ENCODE results near the gene KSR2.
"Not testable (repeated sequence)": the region's sequence is repeated elsewhere in the genome, so short reads cannot be mapped to it uniquely, and the experiment has no call there.

The KSR2 gene

DNA sequence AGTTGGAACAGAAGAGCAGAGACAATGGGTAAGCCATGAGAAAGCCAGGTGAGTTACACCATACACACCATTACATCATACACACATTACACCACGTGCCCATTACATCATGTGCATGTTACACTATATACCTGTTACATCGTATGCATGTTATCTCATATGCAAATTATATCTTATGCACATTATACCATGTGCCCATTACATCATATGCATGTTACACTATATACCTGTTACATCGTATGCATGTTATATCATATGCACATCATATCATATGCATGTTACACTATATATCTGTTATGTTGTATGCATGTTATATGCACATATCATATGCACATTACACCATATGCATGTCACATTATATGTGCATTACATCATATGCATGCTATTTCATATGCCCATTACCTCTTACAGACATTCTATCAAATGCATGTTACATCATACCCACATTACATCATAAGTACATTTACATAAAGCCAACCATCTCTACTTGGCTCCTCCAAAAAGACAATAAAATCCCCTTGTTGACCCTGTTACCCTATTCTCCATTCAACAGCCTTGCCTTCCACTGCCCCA is 207.2 kb downstream of the KSR2 start:
- DNase-seq (ENCODE audit: low read depth in 2 of 2): no peak

DNA sequence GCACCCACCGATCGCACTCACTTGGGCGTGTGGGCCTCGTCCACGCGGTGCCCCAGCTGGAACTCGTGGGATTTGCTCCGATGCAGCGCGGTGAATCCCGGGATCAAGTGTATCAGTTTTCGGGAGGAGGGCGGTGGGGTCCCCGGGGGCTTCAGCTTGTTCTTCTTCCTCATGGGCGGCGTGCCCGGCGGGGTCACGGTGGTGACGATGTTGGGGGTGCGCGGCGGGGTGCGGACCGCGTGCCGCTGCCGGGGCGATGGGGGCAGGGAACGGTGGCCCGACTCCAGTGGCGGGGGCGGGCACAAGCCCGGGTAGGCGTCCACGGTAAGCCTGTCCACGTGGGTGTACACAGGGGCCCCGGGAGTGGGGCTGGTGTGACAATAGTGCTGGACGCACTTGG is 207.8 kb downstream of the KSR2 start:
- no peak for DNase-seq (ENCODE audit: low read depth in 2 of 2)

DNA sequence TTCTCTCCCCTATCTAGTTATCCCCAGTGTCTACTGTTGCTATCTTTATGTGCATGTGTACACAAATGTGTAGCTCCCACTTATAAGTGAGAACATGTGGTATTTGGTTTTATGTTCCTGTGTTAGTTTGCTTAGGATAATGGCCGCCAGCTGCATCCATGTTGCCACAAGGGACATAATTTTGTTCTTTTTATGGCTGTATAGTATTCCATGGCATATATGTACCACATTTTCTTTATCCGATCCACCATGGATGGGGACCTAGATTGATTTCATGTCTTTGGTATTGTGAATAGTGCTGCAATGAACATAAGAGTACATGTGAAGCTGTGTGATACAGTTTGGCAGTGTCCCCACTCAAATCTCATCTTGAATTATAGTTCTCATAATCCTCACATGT is 218.1 kb downstream of the KSR2 start:
- DNase-seq (ENCODE audit: low read depth in 2 of 2): no peak

DNA sequence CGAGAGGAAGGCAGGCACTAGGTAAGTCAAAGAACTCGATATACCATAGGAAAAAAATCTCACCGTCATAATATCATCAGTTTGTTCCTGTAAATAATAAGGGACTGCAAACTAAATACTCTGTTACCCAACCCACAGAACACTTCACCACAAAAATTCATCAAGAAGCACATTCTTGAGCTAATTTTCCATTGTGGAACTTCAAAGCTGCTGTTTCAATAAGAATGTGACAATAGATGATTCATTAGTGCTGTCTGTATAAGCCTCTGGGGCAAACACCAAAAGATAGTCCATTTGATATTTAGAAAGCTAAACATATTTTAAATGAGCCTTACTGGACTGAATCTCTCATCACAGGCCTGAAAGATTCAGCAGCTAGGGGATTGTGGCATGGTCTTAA is 219.4 kb downstream of the KSR2 start:
- no peak for DNase-seq (ENCODE audit: low read depth in 2 of 2)

DNA sequence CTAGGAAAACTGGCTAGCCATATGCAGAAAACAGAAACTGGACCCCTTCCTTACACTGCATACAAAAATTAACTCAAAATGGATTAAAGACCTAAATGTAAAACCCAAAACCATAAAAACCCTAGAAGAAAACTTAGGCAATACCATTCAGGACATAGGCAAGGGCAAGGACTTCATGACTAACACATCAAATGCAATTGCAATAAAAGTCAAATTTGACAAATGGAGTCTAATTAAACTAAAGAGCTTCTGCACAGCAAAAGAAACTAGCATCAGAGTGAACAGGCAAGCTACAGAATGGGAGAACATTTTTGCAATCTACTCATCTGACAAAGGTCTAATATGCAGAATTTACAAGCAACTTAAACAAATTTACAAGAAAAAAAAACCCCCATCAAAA is 222.4 kb downstream of the KSR2 start:
- DNase-seq (ENCODE audit: low read depth in 2 of 2): not testable (repeated sequence)

DNA sequence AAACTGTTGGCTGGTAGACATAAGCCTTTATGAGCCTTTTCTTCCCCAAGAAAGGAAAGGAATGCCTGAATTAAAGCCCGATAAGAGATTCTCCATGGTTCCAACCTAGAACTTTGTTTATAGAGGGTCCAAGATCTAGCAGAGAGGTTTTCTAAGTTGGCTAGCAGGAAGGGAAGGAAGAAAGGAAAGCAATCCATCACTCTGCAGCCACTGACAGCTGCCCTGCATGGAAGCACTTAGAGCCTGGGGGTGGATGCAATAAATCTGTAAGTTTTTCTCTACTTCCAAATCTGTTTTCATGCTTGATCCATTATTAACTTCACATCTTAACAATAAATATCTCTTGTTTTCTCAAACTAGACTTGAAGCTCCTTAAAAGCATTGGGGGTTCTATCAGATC is 224.4 kb downstream of the KSR2 start:
- no peak for DNase-seq (ENCODE audit: low read depth in 2 of 2)

DNA sequence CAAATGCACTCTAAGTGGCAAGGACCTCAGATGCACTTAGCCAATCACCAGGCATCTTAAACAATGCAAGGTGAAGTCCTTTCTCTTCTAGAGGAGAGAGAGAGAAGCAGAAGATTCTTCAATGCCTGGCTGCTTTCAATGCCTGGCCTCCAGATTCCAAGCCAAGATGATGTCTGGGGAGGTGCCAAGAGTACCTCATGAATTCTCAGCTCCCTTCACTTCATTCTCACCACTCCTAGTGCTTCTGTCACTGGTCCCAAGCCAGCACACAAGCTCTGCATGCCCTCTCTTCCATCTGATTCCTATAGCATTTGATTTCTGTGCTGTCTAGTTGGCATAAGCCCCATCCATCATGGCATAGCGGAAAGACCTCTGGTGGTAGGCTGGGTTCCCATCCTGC is 225.0 kb downstream of the KSR2 start:
- DNase-seq (ENCODE audit: low read depth in 2 of 2): no peak

DNA sequence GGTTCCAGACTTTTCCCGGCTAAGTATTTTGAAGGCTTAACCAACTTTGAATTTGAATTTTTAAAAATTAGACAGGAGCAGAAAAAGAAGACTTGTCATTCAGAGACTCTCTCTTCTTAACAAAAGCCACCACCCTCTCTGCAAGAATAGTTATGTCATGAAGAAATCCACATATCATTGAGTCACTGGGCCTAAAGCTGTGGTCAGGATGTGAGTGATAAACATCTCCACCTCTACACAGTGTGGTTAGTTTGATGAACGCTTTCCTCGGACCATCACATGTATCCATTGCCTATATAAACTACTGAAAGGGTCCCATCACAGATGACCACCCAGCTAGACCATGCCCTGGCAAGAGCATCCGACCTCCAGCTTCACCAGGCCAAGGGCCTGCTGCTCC is 226.1 kb downstream of the KSR2 start:
- no peak for DNase-seq (ENCODE audit: low read depth in 2 of 2)

DNA sequence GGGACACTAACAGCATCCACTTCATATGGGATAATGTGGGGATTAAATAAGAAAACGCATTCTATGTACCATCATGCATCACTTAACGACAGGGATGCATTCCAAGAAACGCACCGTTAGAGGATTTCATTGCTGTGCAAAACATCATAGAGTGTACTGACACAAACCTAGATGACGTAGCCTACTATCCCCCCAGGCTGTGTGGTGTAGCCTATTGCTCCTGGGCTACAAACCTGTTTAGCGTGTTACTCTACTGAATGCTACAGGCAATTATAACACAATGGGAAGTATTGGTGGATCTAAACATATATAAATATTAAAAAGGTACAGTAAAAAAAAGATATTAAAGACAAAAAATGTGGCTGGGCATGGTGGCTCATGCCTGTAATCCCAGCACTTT is 230.6 kb downstream of the KSR2 start:
- no peak for DNase-seq (ENCODE audit: low read depth in 2 of 2)

DNA sequence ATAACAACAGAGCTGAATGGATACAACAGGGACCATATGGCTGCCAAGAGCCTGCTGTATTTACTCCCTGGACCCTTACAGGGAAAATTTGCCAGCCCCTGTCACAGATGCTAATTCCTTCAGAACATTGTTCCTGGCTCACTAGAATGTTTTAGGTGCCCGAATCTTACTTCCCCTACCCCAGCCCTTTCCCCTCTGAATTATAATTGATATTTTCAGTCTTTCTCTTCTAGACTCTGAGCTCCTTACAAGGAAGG is 235.3 kb downstream of the KSR2 start:
- no peak for DNase-seq (ENCODE audit: low read depth in 2 of 2)

DNA sequence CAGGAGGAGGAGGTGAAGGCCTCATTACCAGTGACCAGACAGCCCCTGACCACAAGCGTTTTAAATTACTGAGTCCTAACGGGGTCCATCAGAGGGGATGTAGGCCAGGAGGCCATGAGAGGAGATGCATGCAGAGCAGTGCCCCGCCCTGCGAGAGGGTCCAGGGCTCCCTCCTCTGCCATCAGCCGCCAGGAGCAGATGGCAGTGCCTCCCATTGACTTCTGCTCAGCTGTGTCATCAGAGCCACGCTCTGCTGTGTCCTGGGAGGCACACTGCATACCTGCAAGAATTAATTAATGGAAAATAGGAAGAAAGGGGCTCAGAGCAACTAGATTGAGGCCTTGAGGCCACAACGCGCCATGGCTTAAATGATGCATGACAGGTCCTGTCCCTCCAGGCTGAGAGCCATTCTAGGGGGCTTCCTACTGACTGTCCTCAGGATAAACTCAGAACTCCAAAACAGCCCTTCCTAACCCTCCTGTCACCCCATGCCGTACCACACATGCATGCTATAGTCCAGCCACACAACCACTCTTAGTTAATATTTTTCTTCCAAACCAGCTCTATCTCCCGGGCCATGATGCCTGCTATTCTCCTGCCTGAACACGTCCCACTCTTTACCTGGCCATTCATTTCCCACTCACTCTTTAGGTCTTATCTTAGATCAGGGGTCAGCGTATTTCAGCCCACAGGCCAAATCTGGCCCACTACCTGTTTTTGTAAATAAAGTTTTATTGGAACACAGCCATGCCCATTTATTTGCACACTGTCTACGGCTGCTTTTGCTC is 235.8 kb downstream of the KSR2 start:
- no peak for DNase-seq (ENCODE audit: low read depth in 2 of 2)

DNA sequence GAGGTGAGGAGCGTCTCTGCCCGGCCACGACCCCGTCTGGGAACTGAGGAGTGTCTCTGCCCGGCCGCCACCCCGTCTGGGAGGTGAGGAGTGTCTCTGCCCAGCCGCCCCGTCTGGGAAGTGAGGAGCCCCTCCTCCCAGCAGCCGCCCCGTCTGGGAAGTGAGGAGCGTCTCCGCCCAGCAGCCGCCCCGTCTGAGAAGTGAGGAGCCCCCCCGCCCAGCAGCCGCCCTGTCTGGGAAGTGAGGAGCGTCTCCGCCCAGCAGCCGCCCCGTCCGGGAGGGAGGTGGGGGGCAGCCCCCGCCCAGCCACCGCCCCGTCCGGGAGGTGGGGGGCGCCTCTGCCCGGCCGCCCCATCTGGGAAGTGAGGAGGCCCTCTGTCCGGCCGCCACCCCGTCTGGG is 237.7 kb downstream of the KSR2 start:
- DNase-seq (ENCODE audit: low read depth in 2 of 2): not testable (repeated sequence)

DNA sequence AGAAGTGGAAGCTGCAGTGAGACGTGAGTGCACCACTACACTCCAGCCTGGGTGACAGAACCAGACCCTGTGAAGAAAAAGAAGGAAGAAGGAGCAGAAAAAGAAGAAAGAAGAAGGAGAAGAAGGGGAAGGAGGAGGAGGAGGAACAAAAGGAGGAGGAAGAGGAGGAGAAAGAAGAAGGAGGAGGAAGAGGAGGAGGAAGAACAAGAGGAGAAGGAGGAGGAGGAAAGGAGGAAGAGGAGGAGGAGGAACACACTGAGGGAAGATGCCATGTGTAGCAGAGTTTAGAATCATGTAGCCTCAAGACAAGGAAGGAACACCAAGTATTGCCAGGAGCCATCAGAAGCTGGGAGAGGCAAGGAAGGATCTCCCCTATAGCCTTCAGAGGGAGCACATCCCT is 241.5 kb downstream of the KSR2 start:
- no peak for DNase-seq (ENCODE audit: low read depth in 2 of 2)

DNA sequence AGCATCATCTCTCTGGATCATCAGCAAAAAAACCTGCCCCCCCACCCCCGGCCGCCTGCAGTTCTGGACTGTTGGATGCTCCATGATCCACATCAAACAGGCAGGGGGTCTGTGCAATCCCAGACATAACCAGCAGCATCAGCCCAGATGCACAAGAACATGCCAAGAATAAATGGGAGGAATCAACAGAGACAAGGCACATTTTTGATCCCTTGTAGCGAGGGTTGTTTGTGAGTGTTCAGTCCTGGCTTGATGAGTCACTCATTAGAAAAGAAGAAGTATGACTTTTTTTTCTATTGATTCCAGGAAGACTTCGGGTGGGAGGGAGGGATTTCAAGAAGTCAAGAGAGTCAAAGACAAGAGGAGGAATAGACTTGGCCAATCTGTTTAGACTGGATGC is 244.2 kb downstream of the KSR2 start:
- DNase-seq (ENCODE audit: low read depth in 2 of 2): no peak

DNA sequence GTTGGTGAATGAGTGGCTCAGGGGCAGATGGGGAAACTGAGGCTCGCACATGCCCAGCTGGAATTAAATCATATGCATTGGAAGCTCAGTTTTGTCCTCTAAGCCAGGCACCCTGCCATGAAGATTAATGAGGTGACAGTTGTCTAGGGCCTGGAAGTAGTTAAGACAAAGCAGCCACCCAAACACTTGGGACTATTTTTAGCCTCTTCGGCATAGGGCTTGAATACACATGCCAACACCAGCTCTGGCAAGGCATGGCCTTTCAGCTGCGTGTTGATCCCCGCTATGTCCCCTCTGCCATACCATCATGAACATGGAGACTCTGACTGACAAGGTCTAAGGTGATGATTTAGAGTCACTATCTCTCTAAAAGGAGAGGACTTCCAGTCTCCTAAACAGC is 250.2 kb downstream of the KSR2 start:
- no peak for DNase-seq (ENCODE audit: low read depth in 2 of 2)

DNA sequence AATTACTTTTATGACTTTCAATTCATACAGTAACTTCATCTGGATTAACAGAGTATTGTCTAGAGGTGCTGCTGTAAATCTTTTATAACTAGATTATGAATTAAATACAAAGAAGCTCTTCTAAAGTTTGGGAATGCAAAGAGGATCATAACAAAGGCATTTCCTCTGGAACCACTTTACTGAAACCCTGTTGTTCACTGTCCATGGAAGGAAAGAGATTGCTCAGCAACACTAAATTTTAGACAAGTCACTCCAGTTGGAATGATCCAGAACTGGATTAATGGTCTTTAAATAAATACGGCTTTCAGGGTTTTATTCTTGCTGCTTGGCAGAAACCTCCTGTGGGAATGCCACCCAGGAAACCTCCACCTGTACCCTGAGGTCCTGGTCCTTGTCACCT is 250.6 kb downstream of the KSR2 start:
- no peak for DNase-seq (ENCODE audit: low read depth in 2 of 2)

DNA sequence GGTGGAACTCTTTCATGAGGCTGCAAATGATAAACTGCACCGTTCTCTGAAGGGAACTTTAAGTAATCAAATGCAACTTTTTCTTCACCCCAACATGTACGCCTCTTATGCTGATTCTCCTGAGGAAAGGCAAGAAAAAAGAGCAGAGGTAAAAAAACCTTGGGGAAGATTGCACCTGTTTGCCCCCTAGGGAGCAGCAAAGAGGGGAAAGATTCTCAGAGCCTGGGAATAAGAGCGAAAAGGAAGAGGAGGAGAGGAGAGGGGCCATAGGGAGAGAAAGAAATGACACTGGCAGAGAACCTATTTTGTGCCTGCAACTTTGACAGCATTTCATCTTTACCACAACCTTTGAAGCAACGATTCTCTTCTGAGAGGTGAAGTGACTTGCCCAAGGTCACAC is 254.6 kb downstream of the KSR2 start:
- no peak for DNase-seq (ENCODE audit: low read depth in 2 of 2)

DNA sequence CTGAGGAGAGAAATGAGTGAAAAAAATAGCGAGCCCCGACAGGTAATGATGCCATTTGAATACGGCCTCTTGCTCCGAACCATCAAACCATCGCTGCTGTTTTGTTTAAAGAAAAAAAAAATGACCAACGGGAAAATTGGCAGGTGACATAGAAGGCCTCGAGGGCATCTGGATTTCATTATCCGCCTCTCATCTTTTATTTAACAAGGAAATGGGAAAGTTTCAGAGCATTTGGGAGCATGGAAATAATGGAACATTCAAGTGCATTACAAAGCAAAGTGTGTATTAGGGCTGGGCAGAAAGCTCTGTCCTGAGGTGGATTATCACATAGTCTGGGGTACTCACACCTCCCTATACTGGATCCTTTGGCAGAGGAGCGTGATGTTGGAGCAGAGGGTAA is 258.7 kb downstream of the KSR2 start:
- DNase-seq (ENCODE audit: low read depth in 2 of 2): no peak

DNA sequence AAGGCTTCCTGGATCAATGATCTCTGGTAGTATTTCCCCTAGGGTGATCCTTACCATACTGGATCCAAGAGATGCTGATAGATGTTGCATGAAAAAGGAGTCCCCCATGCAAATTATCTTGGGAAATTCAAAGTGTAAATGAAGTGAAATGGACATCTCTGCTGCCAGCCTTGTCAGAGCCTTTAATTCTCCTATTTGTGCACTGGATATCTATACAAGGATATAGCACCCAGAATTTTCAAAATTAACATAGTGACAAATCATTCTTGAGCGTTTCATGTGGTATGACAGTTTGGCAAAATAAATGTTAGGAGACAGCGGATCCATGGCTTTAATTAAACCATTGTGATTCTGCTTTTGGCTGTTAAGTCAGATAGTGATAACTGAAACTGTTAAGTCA is 260.9 kb downstream of the KSR2 start:
- DNase-seq (ENCODE audit: low read depth in 2 of 2): no peak

DNA sequence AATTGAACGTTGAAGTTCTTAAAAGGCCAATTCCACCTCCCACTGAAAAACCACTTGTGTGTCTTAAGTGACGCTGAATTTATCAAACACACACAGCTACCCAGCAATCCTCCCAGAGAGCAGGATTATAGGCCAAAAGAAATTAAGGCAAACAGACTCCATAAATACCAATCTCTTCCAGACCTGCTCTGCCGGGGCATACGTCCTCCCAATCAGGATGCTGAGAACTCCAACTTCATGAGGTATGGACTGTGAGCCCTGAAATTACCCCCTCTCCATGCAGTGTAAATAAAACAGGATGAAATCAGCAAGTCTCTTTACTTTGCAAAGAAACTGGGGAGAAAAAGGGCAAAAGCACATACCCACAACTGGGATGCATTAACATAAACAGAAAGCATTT is 265.2 kb downstream of the KSR2 start:
- no peak for DNase-seq (ENCODE audit: low read depth in 2 of 2)

DNA sequence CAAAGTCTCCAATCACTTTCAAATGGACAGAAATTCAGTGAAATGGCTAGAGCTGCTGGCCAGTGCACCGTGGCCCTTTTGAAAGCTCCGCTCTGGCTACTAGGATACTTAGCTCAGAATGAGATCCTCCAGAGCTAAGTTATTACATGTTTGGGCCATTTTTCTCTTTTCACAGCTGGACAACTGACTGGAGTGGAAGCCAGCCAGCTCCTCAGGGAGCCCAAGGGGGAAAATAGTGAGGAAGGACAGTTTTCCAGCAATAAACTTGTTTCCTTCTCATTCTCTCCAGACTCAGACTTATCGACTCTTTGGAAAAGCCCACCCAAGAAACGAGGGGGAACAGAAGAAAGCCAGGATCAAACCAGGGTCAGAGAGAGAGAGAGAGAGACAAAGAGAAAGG is 266.0 kb downstream of the KSR2 start:
- DNase-seq (ENCODE audit: low read depth in 2 of 2): no peak

DNA sequence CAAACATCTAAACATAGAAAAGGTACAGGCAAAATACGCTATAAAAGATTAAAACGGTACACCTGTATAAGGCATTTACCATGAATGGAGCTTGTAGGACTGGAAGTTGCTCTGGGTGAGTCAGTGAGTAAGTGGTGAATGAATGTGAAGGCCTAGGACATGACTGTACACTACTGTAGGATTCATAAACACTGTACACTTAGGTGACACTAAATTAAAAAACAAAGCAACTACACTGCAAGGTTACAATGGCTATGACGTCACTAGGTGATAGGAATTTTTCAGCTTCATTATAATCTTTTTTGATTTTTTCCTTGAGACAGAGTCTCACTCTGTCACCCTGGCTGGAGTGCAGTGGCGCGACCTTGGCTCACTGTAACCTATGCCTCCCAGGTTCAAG is 269.2 kb downstream of the KSR2 start:
- no peak for DNase-seq (ENCODE audit: low read depth in 2 of 2)

DNA sequence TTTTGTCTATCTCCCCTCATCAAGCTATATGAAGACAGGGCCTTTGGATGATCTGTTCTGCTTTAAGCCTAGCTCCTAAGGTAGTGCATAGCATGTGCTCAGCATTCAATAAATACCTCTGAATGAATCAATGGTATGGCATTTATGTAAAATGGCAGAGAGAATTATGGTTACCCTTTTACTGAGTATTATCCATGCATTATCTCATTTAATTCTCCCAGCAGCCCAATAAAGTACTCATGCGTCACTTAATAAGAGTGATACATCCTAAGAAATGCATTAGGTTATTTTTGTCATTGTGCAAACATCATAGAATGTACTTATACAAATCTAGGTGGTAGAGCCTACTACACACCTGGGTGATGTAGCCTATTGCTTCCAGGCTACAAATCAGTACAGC is 269.7 kb downstream of the KSR2 start:
- no peak for DNase-seq (ENCODE audit: low read depth in 2 of 2)

DNA sequence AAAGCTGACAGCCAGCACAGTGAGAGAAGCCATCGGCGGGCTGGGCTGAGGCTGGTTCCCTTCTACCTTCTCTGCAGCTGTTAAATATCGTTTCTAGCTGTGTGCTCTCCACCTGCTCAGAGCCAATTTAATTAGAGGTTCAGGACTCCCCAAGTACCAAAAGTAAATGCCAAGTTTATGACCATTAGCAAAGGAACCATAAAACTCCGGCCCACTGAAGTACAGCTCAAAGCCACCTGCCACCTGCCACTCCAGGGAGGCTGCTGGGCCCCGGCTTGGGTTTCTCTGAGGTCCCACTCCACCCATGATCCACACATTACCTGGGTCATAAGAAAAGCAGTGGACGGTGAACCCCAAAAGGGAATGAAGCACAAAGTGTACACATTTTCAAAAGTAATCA is 272.8 kb downstream of the KSR2 start:
- no peak for DNase-seq (ENCODE audit: low read depth in 2 of 2)

Measured in stimulated activated CD8-positive, alpha-beta memory T cell treated with anti-CD3 and anti-CD28 coated beads, Interleukin-15, amount 100 ng/mL, for 48 hours (primary cell).